ENCODE measurements around the gene TRMT112.

TRMT112 gene

GRCh38 chr11:64317325-64317960 lies at the start of gene TRMT112:
TRMT112 (minus strand) TSS chr11:64317559; CDS start chr11:64317526, 33 bp downstream.
- DNase-seq (ENCODE audit: low read depth in 2 of 2), result peak; percentile 93 to 95

DNA sequence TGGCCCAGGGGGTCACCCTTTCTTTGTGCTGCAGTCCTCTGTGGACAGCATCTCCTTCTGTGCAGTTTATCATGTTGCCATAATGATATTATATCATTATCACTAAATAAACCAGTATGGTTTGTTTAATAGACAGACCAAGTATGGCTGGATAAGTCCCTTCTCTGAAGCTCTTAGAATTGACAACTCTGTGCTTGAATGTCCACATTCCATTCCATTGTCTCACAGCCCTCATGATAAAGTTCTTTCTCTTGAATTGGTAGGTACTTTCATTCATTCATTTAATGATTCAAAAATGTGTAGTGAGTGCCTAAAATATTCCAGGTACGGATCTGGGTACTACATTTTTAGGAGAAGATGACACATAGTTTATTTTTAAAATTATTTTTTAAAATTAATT lies 49.4 kb upstream of the TRMT112 start:
- no peak for DNase-seq (ENCODE audit: low read depth in 2 of 2)

GRCh38 chr11:64364911-64365310 lies 47.6 kb upstream of the TRMT112 start:
- no peak for DNase-seq (ENCODE audit: low read depth in 2 of 2)

DNA sequence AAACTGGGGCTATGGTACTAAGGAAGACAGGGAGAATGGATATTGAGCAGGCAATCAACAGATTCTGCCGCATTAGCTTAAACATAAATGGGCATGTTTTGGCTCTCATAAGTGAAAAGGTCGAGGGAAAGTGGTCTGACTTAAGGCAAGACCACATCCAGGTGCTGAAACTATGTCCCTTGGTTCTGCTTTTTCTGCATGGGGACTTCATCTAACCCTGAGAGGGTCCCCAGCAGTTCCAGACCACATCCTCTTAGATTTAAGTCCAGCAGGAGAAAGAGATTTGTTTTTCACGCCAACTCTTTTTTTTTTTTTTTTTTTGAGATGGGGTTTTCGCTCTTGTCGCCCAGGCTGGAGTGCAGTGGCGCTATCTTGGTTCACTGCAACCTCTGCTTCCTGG lies 47.1 kb upstream of the TRMT112 start:
- DNase-seq (ENCODE audit: low read depth in 2 of 2), result no peak

DNA sequence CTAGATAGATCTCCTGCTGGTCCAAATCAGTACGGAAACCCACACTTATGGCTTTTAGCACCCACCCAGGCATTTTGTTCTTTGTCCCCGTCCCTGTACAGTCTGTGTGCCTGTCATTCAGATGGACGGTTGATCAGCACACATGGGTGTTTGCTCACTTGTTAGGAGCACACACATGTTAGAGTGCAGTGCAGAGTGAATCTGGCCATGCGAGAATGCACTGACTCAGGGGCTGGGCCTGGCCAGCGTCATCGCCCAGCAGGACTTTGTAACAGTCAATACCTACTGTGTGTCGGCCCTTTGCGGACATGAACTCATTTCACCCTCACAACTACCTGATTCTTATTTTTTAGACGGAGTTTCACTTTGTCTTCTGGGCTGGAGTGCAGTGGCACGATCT lies 45.0 kb upstream of the TRMT112 start:
- DNase-seq (ENCODE audit: low read depth in 2 of 2), result no peak

GRCh38 chr11:64361659-64362058 lies 44.3 kb upstream of the TRMT112 start:
- no peak for DNase-seq (ENCODE audit: low read depth in 2 of 2)

DNA sequence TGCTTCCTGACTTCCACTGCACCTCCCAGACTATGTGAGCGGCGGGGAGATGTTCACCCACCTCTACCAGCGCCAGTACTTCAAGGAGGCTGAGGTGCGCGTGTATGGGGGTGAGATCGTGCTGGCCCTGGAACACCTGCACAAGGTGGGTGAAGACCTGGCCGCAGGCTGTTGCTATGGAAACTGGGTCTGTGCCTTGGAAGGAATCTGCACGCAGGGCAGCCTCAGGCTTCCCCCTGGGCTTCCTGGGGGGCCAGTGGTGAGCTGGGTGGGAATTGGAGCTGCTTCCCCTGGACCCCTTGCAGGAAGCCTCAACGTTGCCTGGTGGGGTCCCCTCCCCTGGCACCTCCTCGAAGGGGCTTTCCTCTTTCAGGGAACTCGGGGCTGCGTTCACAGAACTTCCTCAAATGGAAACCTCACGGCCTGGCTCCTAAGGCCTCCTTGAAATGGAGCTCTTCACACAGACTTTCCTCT lies 43.1 kb upstream of the TRMT112 start:
- no peak for DNase-seq (ENCODE audit: low read depth in 2 of 2)

- peak in 1 of 2 experiments; percentile 15 for DNase-seq (ENCODE audit: low read depth in 2 of 2)
Measured at GRCh38 chr11:64359712-64360445, 42.5 kb upstream of the TRMT112 start.

GRCh38 chr11:64358907-64359711 lies 41.8 kb upstream of the TRMT112 start, which contains the start of gene RPS6KA4:
RPS6KA4 (plus strand) TSS chr11:64359162; CDS start chr11:64359236, 74 bp downstream.
- peak in 1 of 2 experiments; percentile 52 for DNase-seq (ENCODE audit: low read depth in 2 of 2)

DNA sequence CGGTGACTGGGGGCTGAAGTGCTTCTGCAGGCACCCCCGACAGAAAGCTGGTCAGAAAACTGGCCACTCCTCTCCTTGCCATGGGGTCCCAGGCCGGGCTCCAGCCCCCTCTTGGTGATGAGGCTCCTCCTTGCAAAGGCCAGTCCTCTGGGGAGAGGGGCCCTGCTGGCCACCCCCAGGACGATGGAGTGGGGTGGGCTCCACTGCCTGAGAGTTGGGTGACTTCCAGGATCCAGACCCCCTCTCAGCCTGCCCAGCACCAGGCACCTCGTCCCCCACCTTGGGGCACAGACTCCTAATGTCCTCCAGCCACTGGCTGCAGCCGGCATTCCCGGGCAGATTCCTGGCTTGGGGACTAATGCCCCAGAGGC lies 41.2 kb upstream of the TRMT112 start:
- no peak for DNase-seq (ENCODE audit: low read depth in 2 of 2)

DNA sequence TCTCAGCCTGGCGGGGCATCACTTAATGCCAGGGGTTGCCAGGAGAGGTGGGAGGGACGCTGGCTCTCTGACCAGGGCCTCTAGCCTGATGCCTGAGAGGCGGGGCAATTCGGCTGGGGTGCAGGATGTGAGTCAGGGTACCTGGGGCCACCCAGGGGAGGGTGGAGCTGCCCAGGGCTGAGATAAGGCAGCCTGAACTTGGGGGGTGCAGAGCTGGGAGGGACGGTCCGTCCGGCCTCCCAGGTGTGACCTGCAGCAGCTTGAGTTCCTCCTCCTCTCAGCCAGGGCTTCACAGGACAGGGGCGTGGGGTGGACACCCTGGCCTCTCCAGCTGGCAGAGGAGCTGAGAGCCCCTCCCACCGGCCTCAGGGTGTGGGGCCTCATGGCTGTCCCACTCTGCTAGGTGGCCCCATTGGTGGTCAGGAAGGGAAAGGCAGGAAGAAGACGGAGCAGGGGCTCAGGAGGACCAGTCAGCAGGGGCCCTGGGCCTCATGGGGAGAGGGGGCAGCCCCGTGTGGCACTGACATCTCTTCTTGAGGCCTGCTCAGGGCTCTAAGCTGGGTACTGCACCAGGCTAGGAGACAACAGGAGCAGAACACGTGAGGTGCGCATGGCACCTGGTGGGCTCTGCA lies 40.7 kb upstream of the TRMT112 start:
- DNase-seq (ENCODE audit: low read depth in 2 of 2), result peak in 1 of 2 experiments; percentile 48

DNA sequence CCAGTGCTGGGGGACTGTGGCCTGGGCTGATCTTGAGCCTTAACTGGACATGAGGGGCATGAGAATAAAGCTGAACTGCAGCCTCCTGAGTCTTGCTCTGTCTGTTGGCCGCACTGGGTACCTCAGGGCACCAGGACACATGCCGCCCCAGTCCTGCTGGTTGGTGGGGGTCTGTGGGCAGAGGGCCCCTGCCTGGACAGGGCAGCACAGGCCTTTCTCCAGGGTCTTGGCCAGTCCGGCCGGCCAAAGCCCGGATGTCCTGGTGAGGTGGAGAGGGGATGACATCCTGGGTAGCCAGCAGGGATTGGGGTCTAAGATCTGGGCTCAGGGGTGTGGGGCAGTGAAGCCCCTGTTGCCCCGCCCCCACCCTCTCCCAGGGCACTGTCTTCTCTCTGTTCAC lies 40.1 kb upstream of the TRMT112 start:
- no peak for DNase-seq (ENCODE audit: low read depth in 2 of 2)

DNA sequence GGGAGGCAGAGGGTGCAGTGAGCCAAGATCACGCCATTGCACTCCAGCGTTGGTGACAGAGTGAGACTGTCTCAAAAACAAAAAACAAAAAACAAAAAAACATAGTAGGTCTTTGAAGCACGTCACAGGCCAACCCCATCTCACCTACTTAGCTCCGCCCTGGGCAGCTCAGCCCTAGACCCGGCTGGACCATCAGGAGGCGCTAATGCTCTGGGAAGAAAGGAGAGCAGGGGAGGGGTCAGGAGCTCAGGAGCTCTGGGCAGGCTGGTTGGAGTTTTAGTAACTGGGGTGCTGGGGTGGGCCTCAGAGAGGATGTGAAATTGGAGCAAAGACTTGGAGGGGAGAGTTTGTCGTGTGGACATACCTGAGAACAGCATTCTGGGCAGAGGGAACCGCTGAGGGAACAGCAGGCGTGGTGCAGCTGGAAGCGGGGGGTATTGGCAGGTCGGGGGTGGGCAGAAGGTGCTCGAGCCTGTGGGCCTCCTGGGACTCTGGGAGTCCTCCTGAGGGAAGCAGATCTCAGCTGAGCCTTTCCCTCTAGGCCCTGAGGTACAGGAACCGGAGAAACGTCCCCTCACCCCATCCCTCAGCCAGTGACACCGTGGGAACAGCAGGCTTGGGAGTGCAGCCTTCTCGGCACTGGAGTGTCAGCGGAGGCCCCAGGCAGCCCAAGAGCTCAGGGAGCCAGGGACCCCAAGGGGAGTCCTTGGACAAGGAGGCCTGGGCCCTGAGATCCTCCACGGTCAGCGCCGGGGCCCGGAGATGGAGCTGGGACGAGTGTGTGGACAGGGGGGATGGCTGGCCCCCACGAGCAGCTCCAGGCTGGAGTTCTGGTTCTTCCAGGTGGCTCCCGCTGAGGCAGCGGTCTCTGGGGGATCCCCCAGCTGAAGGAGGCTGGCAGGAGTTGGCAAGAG lies 39.4 kb upstream of the TRMT112 start:
- DNase-seq (ENCODE audit: low read depth in 2 of 2), result peak in 1 of 2 experiments; percentile 30

DNA sequence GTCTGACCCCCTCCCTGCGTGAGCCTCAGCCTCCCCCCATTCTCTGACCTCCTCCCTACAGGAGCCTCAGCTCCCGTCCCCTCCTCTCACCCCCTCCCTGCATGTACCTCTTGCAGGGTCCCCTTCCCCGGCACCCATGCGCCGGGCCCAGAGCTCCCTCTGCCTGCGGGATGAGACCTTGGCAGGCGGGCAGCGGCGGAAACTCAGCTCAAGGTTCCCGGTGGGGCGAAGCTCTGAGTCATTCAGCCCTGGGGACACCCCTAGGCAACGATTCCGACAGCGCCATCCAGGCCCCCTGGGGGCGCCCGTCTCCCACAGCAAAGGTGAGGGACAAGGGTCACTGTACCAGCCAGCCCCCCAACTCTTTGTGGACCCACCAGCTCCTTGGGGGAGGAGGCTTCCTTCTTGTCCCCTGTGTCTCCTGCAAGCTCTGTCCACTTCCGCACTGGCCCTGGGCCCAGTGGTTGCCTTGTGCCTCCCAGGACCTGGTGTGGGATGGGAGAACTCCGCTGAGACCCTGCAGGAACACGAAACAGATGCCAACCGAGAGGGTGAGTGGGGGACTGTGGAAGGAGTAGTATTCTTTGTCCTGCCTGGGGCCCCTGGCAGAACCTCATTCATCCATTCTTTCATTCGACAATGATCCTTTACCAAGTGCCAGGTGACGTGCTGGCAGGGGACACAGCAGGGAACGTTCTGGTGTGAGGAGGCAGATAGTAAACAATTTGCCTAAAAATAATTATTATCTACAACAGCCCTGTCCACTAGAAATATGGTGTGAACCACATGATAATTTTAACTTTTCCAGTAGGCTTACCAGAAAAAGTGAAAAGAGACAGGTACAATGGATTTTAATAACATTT lies 38.0 kb upstream of the TRMT112 start:
- DNase-seq (ENCODE audit: low read depth in 2 of 2), result no peak

- no peak for DNase-seq (ENCODE audit: low read depth in 2 of 2)
Measured at GRCh38 chr11:64353715-64354506, 36.6 kb upstream of the TRMT112 start.

DNA sequence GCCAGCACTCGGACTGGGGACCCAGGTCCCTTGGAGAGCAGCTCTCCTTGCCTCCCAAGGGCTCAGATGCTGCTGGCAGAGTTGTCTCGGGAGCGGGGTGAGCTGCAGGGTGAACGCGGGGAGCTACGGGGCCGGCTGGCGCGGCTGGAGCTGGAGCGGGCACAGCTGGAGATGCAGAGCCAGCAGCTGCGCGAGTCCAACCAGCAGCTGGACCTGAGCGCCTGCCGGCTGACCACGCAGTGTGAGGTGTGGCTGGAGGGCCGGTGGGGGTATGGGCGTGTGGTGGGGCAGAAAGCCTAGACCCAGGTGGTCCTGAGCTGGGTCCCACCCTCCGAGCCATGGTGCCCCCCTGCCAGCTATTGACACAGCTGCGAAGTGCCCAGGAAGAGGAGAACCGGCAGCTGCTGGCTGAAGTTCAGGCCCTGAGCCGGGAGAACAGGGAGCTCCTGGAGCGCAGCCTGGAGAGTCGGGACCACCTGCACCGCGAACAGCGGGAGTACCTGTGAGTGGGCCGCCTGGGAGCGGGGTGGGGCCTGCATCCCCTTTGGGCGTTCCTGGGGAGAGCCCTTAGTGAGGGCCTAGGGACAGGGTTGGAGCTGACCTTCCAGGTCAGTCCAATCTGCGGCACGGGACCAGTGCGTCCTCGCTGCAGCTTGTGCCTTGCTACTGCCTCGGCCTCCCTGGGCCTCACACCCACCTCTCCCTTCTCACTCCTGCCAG lies 35.8 kb upstream of the TRMT112 start:
- DNase-seq (ENCODE audit: low read depth in 2 of 2), result no peak

- no peak for DNase-seq (ENCODE audit: low read depth in 2 of 2)
Measured at GRCh38 chr11:64352099-64352994, 35.0 kb upstream of the TRMT112 start.

Measured in stimulated activated CD4-positive, alpha-beta T cell treated with anti-CD3 and anti-CD28 coated beads, Interleukin-12 subunit alpha, Interleukin-12 subunit beta, amount 100 ng/mL, for 24 hours (primary cell).